HFFc6 (cell line): ENCODE data around the gene CCND3. TPM values are rescaled to one million over a fixed set of nuclear protein-coding genes. Genes with fewer than 3 reads are reported as not detected.

Experiments
- DNase-seq: peaks from one replicate; pipeline ENCODE4 v3.0.0-alpha.2; 2018
- H3K27ac Mint-ChIP-seq: 2 replicates; pipeline ENCODE4 v1.8.0; 2020; ENCODE audit warnings: mild to moderate bottlenecking, mixed read lengths
- H3K27me3 Mint-ChIP-seq: 2 replicates; pipeline ENCODE4 v1.8.0; 2021; ENCODE audit warnings: mild to moderate bottlenecking, moderate library complexity, mixed read lengths; ENCODE audit not compliant: insufficient read depth
- H3K36me3 Mint-ChIP-seq: 2 replicates; pipeline ENCODE4 v1.8.0; 2021; ENCODE audit warnings: low read depth, mixed read lengths
- H3K4me1 Mint-ChIP-seq: 2 replicates; pipeline ENCODE4 v1.8.0; 2020; ENCODE audit warnings: low read depth, mixed read lengths
- H3K4me3 Mint-ChIP-seq: 2 replicates; pipeline ENCODE4 v1.8.0; 2020; ENCODE audit warnings: mild to moderate bottlenecking, moderate library complexity, mixed read lengths
- H3K9me3 Mint-ChIP-seq: 2 replicates; pipeline ENCODE4 v1.8.0; 2020; ENCODE audit warnings: mild to moderate bottlenecking, mixed read lengths
- CTCF ChIP-seq: fragments of 200-600 bp; sonication (generic); IDR thresholded peaks from 2 replicates; pipeline ENCODE4 v1.5.0; 2021; ENCODE audit warnings: antibody characterized with exemption, mild to moderate bottlenecking
- total RNA-seq, 6 experiments: library from RNA; stranded (reverse); fragmentation: NEBNext Ultra II Directional; extraction: Animal tissue kit (Norgen Biotek cat#: 25700); gene quantifications; 2 replicates in 1 of 6; 3 replicates in 5 of 6; pipeline ENCODE4 v1.2.3, GENCODE V29; 2021

CCND3 gene
- total RNA-seq, 6 experiments from 2014 or later: 72.4 to 92.5 (median 82.7) TPM

GRCh38 chr6:41974281-41974825 lies 32.7 kb upstream of the CCND3 start:
- no peak for DNase-seq
- Mint-ChIP-seq H3K9me3 (no peaks in the 10 kb centered on the region), H3K27me3 (no peaks in the 10 kb centered on the region; the same call in 1 of the 2 replicates), H3K4me1 (peaks cover 26% of the 10 kb centered on the region), H3K36me3 (no peaks in the 10 kb centered on the region), H3K27ac (no peak overlapping the region), H3K4me3 (no peak overlapping the region)
- no peak for TF ChIP-seq CTCF

GRCh38 chr6:41972826-41973225 lies 31.2 kb upstream of the CCND3 start:
- Mint-ChIP-seq H3K4me1 (peaks cover 30% of the 10 kb centered on the region), H3K9me3 (no peaks in the 10 kb centered on the region), H3K27me3 (no peaks in the 10 kb centered on the region; the same call in 1 of the 2 replicates), H3K36me3 (no peaks in the 10 kb centered on the region), H3K27ac (no peak overlapping the region), H3K4me3 (no peak overlapping the region)
- DNase-seq: no peak
- no peak for TF ChIP-seq CTCF

- Mint-ChIP-seq H3K9me3 (no peaks in the 10 kb centered on the region), H3K36me3 (no peaks in the 10 kb centered on the region), H3K4me1 (peaks cover 43% of the 10 kb centered on the region), H3K27me3 (no peaks in the 10 kb centered on the region; the same call in 1 of the 2 replicates), H3K27ac (peak overlapping the region; percentile 65), H3K4me3 (peak overlapping the region; percentile 3; the same call in 1 of the 2 replicates)
- peak; percentile 48 for DNase-seq
- TF ChIP-seq CTCF: no peak
Measured at GRCh38 chr6:41970436-41970846, 28.8 kb upstream of the CCND3 start.

- H3K9me3 Mint-ChIP-seq: no peaks in the 10 kb centered on the region
- H3K4me1 Mint-ChIP-seq: peaks cover 39% of the 10 kb centered on the region
- H3K4me3 Mint-ChIP-seq: peak overlapping the region; percentile 27
Measured at GRCh38 chr6:41967312-41968287, 26.0 kb upstream of the CCND3 start.

GRCh38 chr6:41966961-41967311 lies 25.3 kb upstream of the CCND3 start:
- H3K9me3 Mint-ChIP-seq: no peaks in the 10 kb centered on the region
- DNase-seq: peak; percentile 62
- no peaks in the 10 kb centered on the region; the same call in none of the 2 replicates for H3K27me3 Mint-ChIP-seq
- TF ChIP-seq CTCF: no peak
- peak overlapping the region; percentile 27 for H3K4me3 Mint-ChIP-seq
- H3K4me1 Mint-ChIP-seq: peaks cover 40% of the 10 kb centered on the region
- H3K27ac Mint-ChIP-seq: peak overlapping the region; percentile 52
- no peaks in the 10 kb centered on the region for H3K36me3 Mint-ChIP-seq

More at GRCh38 chr6:41967312-41968287, 26.0 kb upstream of the CCND3 start:
- Mint-ChIP-seq H3K27me3 (no peaks in the 10 kb centered on the region; the same call in none of the 2 replicates), H3K36me3 (no peaks in the 10 kb centered on the region), H3K27ac (peak overlapping the region; percentile 52)
- TF ChIP-seq CTCF: no peak
- DNase-seq: peak; percentile 47
